G401.6 (cell line): ENCODE measurements around the gene FUT9.
A peak's percentile ranks its signal among the peaks of the same experiment; 100 is the strongest.

Experiments
- FAIRE-seq: peaks from 2 replicates; lab custom pipeline; 2012; peaks lifted over from hg19 to GRCh38; lab: Jason Lieb, UNC

The FUT9 gene

GRCh38 chr6:96015518-96016333, at the start of gene FUT9:
Gene FUT9, plus strand, starts transcription at chr6:96015974. Its CDS starts 187,182 bp downstream, at chr6:96203156.
- no peak for FAIRE-seq

DNA sequence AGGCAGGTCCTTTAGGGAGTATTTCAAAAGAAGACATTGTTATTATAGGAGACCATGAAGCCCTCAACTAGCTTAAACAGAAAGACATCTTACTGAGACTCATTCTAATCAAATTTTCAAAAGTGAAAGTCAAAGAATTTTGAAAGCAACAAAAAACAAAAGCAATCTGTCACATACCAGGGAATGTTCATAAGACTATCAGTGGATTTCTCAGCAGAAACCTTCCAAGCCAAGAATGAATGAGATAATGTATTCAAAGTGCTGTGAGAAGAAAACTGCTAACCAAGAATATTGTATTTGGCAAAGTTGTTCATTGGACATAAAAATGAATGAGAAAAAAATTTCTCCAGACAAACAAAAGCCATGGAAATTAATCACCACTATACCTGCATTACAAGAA, 48.2 kb upstream of the FUT9 start:
- no peak for FAIRE-seq

DNA sequence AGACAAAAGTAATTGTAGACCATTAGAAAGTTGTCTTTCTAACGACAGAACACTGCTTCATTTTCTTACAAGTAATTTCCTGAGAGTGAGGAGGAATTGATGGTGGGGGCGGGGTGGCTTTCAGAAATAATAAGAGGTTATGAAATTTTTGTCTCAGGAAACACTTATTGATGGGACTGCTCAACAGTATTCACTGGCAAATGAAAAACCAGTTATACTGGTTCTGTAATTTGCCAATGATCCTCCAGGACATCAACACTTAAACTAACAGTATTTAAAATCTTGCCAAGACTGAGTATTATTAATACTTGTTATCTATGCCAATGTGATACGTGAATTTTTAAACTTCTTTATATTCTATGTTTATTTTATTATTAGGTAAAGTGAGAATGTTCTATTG, 41.8 kb upstream of the FUT9 start:
- FAIRE-seq, result no peak

DNA sequence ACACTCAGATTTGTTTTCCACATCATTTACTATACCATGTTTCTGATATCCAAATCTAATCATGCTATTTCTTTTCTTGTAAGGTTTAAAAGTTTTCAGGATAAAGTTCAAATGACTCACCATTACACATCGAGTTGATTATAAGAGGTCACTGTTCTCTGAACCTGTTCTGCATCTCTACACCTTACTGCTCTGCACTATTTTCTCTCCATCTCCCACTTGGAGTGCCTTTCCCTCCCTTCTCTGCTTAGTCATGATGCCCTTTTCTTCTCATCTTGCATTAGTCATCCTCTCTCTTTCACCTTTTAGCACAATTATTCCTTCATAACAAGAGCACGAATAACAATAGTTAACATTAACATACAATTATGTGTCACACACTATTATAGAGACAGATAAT, 37.5 kb upstream of the FUT9 start:
- FAIRE-seq, result no peak

- FAIRE-seq, result no peak
Measured at GRCh38 chr6:95991906-95992305, 23.9 kb upstream of the FUT9 start.

GRCh38 chr6:95994151-95994550, 21.6 kb upstream of the FUT9 start:
- no peak for FAIRE-seq

GRCh38 chr6:95998133-95998532, 17.6 kb upstream of the FUT9 start:
- FAIRE-seq, result no peak

- no peak for FAIRE-seq
Measured at GRCh38 chr6:96001891-96002575, 13.7 kb upstream of the FUT9 start.

DNA sequence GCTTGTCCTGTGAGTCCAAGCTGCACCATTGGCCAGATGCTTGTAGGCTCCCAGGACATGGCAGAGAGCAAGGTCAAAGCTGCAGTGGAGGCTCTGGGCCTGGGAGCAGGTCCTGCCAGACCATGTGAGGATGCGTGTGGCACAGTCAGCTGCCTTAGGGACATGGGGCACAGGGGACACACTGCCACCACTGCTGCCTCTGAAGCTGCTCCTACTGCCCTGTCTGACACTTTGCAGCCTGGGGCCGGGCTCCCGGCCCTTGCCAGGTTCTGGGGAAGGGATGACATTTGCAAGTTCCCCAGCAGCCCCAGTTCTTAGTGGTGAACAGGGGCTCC, 13.2 kb upstream of the FUT9 start:
- FAIRE-seq, result no peak

DNA sequence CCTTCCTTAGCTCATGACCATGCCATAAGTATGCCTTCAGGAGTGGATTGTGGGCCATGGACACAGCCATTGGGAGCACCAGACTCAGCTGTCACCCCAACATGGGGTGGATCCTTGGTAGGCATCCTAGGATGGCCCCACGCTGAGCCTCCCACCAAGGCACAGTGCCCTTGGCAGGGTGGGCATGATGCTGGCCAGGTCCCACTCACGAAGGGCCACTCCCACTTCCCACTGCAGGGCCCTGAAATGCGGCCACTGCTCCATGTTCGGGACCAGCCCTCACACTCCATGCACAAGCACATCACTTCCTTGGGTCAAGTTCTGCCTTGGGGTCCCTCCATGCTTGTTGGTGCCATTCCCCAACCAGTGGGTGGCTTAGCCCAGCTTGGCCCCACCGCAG, 12.9 kb upstream of the FUT9 start:
- no peak for FAIRE-seq

DNA sequence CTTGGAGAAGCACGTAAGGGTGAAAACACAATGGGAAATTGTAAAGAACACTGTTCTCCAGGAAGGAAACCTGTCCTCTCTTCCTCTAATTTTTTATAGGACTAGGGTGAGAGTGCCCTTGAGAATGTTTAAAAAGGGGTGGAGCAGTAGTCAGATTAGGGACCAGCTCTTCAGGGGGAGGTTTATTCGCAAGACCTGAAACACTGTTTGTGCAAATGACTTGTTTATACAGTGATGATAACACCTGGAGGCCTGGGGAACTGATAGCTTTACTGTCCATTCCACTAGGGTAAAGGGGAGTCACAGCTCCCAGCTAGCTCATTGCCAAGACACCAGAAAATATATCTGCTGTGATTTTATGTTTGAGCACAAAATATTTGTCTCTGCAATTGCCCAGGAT, 8.1 kb upstream of the FUT9 start:
- FAIRE-seq, result no peak

DNA sequence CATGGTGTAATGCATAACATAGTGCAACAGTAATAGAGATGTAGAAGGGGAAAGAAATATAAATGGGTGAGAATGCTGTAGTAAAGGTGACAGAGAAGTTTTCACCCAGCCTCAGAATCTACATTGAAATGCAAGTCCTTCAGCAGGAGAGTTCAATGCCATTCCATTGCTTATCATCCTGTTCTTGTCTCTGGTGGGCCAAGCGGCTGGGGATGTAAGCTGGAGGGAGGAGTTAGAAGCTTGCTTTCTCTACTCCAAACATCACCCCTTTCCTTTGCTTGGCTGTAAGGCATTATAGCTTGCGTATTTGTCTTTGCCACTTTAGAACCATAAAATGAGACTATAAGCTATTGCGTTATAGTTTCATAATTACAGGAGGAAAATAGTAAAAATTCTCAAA, 2.2 kb upstream of the FUT9 start:
- FAIRE-seq, result no peak

GRCh38 chr6:96014846-96015517, 792 bp upstream of the FUT9 start:
- no peak for FAIRE-seq

DNA sequence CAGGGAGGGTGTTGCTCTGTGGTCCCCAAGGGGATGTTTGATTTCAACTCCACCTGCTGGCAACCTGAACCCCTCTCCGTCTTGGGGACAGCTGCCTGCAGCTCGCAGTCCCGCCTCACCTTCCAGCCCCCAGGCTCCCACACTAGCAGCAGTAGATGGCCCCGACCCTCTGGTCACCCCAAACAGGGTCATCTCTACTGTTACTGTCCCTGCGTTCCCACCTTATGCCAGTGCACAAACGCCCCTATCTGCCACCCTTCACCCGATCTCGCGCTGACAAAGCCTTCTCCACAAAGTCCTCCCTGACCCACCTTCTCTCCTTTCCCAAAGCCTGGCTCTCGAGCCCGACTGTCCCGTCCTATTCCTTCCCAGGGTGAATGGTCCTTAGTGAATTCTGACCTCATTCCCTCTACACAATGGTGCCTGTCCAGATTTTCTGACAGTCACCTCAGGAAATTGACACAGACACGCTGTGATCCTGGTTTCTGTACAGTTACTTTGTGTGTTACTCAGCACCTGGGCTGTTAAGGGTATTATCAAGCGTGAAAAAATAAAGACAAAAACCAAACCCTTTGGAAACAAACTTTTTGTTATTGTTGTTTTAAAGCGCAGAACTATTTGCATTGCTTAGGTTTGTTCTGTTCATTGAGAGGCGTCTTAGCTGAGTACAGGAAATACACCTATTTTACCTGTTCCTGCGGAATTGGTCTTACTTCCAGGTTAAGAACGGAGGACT, 728 bp downstream of the FUT9 start:
- no peak for FAIRE-seq

GRCh38 chr6:96017070-96017359, 1.2 kb downstream of the FUT9 start:
- FAIRE-seq, result no peak

- FAIRE-seq, result no peak
Measured at GRCh38 chr6:96022225-96022624, 6.5 kb downstream of the FUT9 start.

DNA sequence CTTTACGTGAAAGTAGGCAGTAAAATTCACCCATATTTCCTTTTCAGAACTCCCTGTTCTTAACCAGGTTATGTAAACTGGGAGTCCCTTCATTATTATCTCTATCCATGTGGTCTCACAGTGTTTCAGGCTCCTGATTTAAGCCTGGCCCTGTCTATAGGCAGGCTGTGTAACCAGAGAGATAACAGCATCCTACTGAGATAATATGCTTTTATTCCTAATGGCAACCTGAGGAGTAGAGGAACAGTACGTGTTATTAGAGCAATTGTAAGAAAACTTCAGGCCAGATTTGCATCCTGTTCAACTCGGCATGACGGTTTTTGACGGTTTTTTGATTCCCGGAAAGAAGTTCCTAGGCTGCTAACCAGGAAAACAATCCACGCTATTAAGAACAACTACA, 16.9 kb downstream of the FUT9 start:
- no peak for FAIRE-seq

GRCh38 chr6:96051555-96051954, 35.8 kb downstream of the FUT9 start:
- FAIRE-seq, result peak; percentile 17

DNA sequence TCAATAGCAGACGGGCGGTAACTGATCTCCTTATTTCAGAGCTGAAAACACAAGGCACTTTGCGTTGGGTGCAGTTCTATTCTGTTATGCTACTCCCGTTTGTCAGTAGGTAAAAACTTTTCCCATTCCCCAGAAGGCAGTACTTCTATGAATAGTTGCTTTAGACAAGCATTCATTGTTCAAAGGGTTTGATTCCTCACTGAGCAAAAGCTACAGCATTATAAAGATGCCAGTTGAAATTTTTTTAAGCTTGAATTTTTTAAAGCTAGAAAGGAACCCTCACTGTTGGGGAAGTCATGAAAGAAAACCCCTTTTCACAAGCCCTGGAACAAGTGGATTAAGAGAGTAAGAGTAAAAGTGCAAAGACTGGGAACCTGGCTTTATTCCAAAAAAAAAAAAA, 42.3 kb downstream of the FUT9 start:
- no peak for FAIRE-seq

DNA sequence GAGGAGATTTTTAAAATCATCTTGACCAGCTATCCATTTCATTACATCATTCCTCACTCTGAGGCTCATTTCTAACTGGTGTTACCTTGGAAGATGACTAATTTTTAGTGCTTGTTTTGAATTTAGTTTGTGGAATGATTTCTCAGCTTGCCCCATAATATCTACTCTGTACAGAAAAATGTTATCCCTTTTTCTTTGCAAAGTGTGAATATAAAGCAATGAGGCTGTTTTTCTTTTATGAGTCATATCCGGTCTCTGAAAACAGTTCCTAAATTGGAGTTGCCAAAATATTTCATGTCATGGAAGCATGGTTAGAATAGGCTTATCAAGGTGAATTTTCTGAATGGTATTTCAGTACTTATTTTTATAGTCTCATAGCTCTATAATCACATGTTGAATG, 43.8 kb downstream of the FUT9 start:
- no peak for FAIRE-seq

GRCh38 chr6:96060249-96060648, 44.5 kb downstream of the FUT9 start:
- FAIRE-seq, result peak; percentile 8

GRCh38 chr6:96065213-96065612, 49.4 kb downstream of the FUT9 start:
- FAIRE-seq, result no peak

- no peak for FAIRE-seq
Measured at GRCh38 chr6:96066376-96066775, 50.6 kb downstream of the FUT9 start.
